Spleen (tissue), 7 donors: ENCODE results near the gene PNO1.

Source experiments
- CTCF ChIP-seq, 11 experiments: fragments of 200-600 bp in 7 of 11; fragments of 450-650 bp in 4 of 11; sonication (generic) in 4 of 11; IDR thresholded peaks in 8 of 11; conservative IDR thresholded peaks in 3 of 11; 1 replicate in 7 of 11; 2 replicates in 4 of 11; pipeline versions ENCODE4 v1.4.0 to v1.8.0; 2016 to 2021; ENCODE audit warnings: antibody characterized with exemption in 11 of 11, inconsistent platforms in 4 of 11, mild to moderate bottlenecking in 1 of 11
- POLR2A ChIP-seq, 3 donors: fragments of 450-650 bp; IDR thresholded peaks; one replicate each; pipeline ENCODE4 v1.5.1; 2017; ENCODE audit warnings: antibody characterized with exemption in 3 of 3, mild to moderate bottlenecking in 1 of 3
- POLR2AphosphoS5 ChIP-seq, 3 donors: sonication (generic); formaldehyde crosslinking; IDR thresholded peaks; one replicate each; pipeline ENCODE4 v1.5.1; 2017; ENCODE audit warnings: antibody characterized with exemption in 3 of 3
- donor health status: DM: no; HTN: no; CAD: no; lungs with moderate emphysema.
- donor health status: DM: no; HTN: no; CAD: no.
- donor health status: DM: no; HTN: no; CAD: no.

DNA sequence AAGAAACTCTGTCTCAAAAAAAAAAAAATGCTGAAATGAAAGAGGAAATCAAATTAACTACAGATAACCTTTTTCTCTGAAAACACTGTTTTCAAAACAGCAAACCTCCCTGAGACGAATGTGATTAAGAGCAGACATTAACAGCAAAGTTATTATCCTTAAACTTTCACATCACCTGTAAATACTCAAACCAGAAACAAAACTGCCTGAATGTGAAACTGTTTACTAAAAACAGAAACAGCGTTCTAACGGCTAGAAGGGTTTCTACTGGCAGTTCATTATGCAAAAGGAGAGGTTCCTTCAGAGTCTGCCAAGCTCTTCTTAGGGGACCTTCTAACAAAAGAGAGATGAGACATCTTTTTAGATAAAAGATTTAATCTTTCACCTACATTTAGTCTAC is 45.9 kb downstream of the PNO1 start:
- TF ChIP-seq CTCF (IDR thresholded peaks at IDR 0.05 in 8 of 11, conservative IDR thresholded peaks at IDR 0.05 in 3 of 11): no peak
- no peak for TF ChIP-seq POLR2AphosphoS5 (IDR thresholded peaks at IDR 0.05)
- TF ChIP-seq POLR2A (IDR thresholded peaks at IDR 0.05): no peak
